GM23248 (cell line): ENCODE data around the gene PLD4.

ENCODE experiments used
- EZH2 ChIP-seq: fragments of 200-600 bp; sonication (generic); IDR thresholded peaks from 2 replicates; pipeline ENCODE4 v1.6.1; 2018; ENCODE audit warnings: antibody characterized with exemption, mild to moderate bottlenecking; ENCODE audit not compliant: insufficient read depth, poor library complexity, severe bottlenecking
- EZH2phosphoT487 ChIP-seq: fragments of 200-600 bp; sonication (generic); IDR thresholded peaks from 2 replicates; pipeline ENCODE4 v1.6.1; 2018; ENCODE audit warnings: antibody characterized with exemption, moderate library complexity, mild to moderate bottlenecking, low read depth; ENCODE audit not compliant: insufficient read depth

DNA sequence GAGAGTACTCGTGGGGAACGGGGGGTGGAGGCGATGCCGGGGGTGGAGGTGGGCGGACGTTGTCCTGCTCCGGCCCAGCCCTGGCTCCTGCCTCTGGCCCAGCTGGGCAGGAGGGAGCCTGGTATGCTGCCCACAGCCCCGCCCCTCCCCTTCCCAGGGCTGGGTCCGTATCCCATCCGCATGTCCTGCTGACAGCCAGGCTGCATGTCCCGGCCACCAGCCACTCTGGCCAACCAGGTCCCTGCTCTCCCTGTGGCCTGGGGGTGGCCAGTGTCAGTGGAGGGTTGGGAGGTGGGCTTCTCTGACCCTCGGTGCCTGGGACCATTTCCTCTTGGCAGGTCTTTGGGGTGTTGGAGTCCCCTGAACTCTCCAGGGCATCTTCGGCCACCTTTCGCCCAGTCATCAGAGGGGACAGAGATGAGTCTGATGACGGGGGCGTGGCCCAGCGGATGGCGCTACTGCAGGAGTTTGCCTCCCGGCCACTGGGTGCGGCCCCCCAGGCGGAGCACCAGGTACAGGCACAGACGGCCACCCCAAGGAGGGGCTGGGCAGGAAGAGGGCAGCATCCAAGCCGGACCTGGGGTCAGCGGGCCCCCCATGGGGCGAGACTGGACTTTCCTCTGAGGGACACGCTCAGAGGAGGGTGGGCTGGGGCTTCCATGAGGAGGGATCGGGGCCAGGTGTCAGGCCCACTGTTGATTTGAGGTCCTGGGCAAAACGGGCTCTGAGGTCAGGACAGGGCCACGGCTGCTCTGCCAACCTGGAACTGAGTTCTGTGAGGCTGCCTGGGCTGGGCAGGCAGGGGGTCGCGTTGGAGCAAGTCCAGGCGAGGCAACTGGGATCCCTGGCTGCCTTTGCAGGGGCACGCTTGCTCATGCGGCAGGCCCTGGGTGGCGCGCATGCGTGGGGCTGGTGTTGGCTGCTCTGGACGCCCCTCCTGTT lies 39.4 kb upstream of the PLD4 start:
- TF ChIP-seq EZH2phosphoT487 (no peak), EZH2 (no peak)
